ENCODE measurements around the gene PTPRD. TPM values are rescaled to one million over a fixed set of nuclear protein-coding genes. Genes with fewer than 3 reads are reported as not detected.
"Not testable (repeated sequence)": the region's sequence is repeated elsewhere in the genome, so short reads cannot be mapped to it uniquely, and the experiment has no call there.

PTPRD gene
- total and polyA plus RNA-seq, 9 donors, result 16.2 to 231 (median 85.8) TPM

DNA sequence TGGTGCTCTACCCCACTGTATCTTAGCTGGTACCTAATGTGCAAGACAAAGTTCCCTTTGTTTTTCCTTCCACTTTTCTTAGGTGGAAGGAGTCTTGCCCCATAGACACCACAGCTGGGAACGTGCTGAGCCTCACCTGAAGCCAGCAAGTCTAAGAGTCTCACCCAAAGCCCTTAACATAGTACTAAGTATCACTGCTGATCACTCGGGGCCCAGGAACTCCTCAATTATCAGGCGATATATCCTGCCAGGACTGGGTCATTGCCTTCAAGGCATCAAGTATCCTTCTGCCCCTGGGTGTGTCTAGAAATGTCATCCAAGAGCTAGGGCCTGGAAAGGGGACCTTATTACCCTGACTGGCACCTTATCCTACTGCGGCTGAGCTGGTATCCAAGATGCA, 123.9 kb downstream of the PTPRD start:
- H3K4me1 ChIP-seq (ENCODE audit: insufficient read depth), result no peaks in the 10 kb centered on the region
- H3K27ac ChIP-seq, result no peak overlapping the region
- intact Hi-C loops (cut with DNase I), result no loop called here
- no peaks in the 10 kb centered on the region for H3K36me3 ChIP-seq
- DNase-seq, result no peak
- H3K27me3 ChIP-seq, result no peaks in the 10 kb centered on the region
- H3K4me3 ChIP-seq, result no peak overlapping the region
- TF ChIP-seq POLR2A (IDR thresholded peaks at IDR 0.05) (no peak), EP300 (IDR thresholded peaks at IDR 0.05) (no peak)
- TF ChIP-seq, protein P1, sequence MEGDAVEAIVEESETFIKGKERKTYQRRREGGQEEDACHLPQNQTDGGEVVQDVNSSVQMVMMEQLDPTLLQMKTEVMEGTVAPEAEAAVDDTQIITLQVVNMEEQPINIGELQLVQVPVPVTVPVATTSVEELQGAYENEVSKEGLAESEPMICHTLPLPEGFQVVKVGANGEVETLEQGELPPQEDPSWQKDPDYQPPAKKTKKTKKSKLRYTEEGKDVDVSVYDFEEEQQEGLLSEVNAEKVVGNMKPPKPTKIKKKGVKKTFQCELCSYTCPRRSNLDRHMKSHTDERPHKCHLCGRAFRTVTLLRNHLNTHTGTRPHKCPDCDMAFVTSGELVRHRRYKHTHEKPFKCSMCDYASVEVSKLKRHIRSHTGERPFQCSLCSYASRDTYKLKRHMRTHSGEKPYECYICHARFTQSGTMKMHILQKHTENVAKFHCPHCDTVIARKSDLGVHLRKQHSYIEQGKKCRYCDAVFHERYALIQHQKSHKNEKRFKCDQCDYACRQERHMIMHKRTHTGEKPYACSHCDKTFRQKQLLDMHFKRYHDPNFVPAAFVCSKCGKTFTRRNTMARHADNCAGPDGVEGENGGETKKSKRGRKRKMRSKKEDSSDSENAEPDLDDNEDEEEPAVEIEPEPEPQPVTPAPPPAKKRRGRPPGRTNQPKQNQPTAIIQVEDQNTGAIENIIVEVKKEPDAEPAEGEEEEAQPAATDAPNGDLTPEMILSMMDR (IDR thresholded peaks at IDR 0.05), result no peak
- H3K9me3 ChIP-seq, result no peaks in the 10 kb centered on the region
- 76 to 80% (median 78%) methylated on average over 4 of the region's 4 CpGs for WGBS, 3 donors

DNA sequence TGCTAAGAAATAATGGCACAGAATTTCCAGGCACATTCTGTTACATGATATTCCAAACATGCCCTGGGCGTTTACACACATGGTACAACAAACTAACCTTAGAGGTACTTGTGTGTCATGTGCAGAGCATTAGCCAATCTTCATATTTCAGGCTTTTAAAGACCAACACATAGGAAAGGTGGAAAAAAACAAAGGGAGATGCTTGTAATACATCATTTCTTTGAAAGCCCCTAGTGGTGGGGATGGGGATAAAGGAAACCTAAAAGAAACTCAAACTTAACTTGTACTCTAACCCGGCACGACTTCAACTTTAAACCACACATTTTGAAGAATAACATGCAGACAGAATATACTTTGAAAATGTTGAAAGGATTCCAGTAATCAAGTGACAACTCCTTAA, 133.6 kb downstream of the PTPRD start:
- H3K4me1 ChIP-seq (ENCODE audit: insufficient read depth), result no peaks in the 10 kb centered on the region
- no peaks in the 10 kb centered on the region for H3K9me3 ChIP-seq
- no peaks in the 10 kb centered on the region for H3K27me3 ChIP-seq
- no peak overlapping the region for H3K27ac ChIP-seq
- TF ChIP-seq EP300 (IDR thresholded peaks at IDR 0.05), result no peak
- TF ChIP-seq, protein P1 (IDR thresholded peaks at IDR 0.05), result no peak
- no peak for TF ChIP-seq POLR2A (IDR thresholded peaks at IDR 0.05)
- no peak overlapping the region for H3K4me3 ChIP-seq
- no peaks in the 10 kb centered on the region for H3K36me3 ChIP-seq
- DNase-seq, result no peak
- intact Hi-C loops (cut with DNase I), result no loop called here
- 43 to 46% (median 44%) methylated on average over 3 of the region's 3 CpGs for WGBS, 3 donors

DNA sequence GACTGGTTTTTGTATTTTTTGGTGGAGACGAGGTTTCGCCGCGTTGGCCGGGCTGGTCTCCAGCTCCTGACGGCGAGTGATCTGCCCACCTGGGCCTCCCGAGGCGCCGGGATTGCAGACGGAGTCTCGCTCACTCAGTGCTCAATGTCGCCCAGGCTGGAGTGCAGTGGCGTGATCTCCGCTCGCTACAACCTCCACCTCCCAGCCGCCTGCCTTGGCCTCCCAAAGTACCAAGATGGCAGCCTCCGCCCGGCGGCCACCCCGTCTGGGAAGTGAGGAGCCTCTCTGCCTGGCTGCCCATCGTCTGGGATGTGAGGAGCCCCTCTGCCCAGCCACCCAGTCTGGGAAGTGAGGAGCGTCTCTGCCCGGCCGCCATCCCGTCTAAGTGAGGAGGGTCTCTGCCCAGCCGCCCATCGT, 163.6 kb downstream of the PTPRD start:
- H3K27ac ChIP-seq; H3K36me3 ChIP-seq; H3K4me1 ChIP-seq (ENCODE audit: insufficient read depth); H3K4me3 ChIP-seq; H3K27me3 ChIP-seq; intact Hi-C loops (cut with DNase I); H3K9me3 ChIP-seq: not testable (repeated sequence)
- 94 to 98% (median 95%) methylated on average over 28 of the region's 28 CpGs for WGBS, 3 donors
- peak in 1 of 5 donors; percentile 3 for DNase-seq

DNA sequence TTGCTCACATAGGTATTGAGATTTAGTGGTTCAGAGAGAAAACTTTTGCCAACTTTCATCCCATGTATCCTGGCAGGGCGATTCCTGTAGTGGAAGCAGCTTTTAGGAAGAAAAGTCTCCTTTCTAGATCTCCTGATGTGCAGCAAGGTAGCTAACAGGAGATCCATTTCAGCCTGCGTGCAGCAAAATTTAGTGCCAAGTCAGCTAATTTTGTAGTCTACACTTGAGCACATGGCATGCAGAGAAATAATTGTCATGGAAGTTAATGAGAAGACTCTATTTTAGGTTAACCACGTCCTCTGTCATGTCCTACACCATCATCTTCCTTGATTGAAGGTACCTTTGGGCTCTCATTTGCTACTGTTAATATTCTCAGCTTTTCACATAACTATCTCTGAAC, 165.8 kb downstream of the PTPRD start:
- Histone ChIP-seq H3K36me3 (no peaks in the 10 kb centered on the region), H3K9me3 (no peaks in the 10 kb centered on the region), H3K4me1 (ENCODE audit: insufficient read depth) (no peaks in the 10 kb centered on the region), H3K4me3 (no peak overlapping the region), H3K27me3 (no peaks in the 10 kb centered on the region), H3K27ac (no peak overlapping the region)
- TF ChIP-seq, protein P1 (IDR thresholded peaks at IDR 0.05), result no peak
- no peak for TF ChIP-seq POLR2A (IDR thresholded peaks at IDR 0.05)
- TF ChIP-seq EP300 (IDR thresholded peaks at IDR 0.05), result no peak
- DNase-seq, result no peak
- WGBS, 3 donors, result 68 to 80% (median 78%) methylated on average over 3 of the region's 3 CpGs
- intact Hi-C loops (cut with DNase I), result no loop called here

DNA sequence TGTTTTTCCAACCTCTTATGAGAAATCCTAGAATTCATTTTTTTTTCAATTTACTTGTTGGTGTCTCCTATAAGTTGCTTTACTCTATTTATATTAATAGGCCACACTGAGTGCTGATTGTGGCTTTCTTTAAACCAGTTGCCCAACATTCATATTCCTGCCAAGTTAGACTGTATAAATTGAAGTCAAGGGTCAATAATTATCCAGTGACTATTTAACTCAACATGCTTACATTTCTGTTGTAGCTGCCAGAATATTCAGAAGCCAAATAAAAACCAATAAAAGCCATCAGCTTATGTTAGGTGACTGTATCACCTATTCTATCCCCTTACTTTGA, 169.0 kb downstream of the PTPRD start:
- intact Hi-C loops (cut with DNase I), result no loop called here
- no peak overlapping the region for H3K27ac ChIP-seq
- no peak for TF ChIP-seq POLR2A (IDR thresholded peaks at IDR 0.05)
- TF ChIP-seq EP300 (IDR thresholded peaks at IDR 0.05), result no peak
- TF ChIP-seq, protein P1 (IDR thresholded peaks at IDR 0.05), result no peak

More for the DNA sequence above, 169.0 kb downstream of the PTPRD start:
- H3K9me3 ChIP-seq, result no peaks in the 10 kb centered on the region
- H3K36me3 ChIP-seq, result no peaks in the 10 kb centered on the region
- H3K4me3 ChIP-seq, result no peak overlapping the region
- H3K27me3 ChIP-seq, result no peaks in the 10 kb centered on the region
- DNase-seq, result no peak
- H3K4me1 ChIP-seq (ENCODE audit: insufficient read depth), result no peaks in the 10 kb centered on the region

Measured in ovary (tissue), 9 donors.